ENCODE data around the gene SLC5A9. TPM values are rescaled to one million over a fixed set of nuclear protein-coding genes. Genes with fewer than 3 reads are reported as not detected.

Gene SLC5A9
- total RNA-seq, 1 experiment from 2014 or later, result not detected

DNA sequence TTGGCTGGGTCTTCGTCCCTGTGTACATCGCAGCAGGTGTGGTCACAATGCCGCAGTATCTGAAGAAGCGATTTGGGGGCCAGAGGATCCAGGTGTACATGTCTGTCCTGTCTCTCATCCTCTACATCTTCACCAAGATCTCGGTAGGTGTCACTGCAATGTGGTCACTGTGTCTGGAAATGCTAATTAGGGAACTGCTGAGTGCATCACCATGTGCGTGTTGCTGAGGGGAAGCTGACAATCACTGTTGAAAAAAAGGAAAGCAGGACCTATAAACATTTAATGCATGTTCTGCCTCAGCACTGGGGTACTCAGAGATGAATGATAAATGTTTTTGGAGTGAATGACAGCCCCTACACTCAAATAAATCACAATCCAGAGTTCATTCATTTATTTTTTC, 6.8 kb downstream of the SLC5A9 start:
- Histone ChIP-seq H3K4ac (ENCODE audit: low read depth, low read length) (no peak overlapping the region), H3K18ac (ENCODE audit: insufficient read length, low read depth, low read length) (no peak overlapping the region), H3T11ph (ENCODE audit: low read length) (no peak overlapping the region), H4K8ac (replicated peaks; ENCODE audit: insufficient read length, low read depth, low read length) (no peak overlapping the region), H3K79me1 (ENCODE audit: insufficient read depth, low read depth, low read length, poor library complexity, severe bottlenecking) (no peaks in the 10 kb centered on the region), H2AK5ac (ENCODE audit: insufficient read length, low read length) (no peak overlapping the region), H3K23me2 (ENCODE audit: insufficient read length, low read depth, low read length, poor library complexity, severe bottlenecking) (no peaks in the 10 kb centered on the region), H3K56ac (ENCODE audit: insufficient read length, low read depth, low read length) (no peak overlapping the region), H3K14ac (ENCODE audit: insufficient read depth, low read length) (no peak overlapping the region), H2BK5ac (ENCODE audit: insufficient read length, low read length) (no peak overlapping the region), H3K23ac (ENCODE audit: insufficient read length, low read depth, low read length) (no peak overlapping the region), H3K79me2 (ENCODE audit: insufficient read depth, low read length) (no peaks in the 10 kb centered on the region), H2BK15ac (ENCODE audit: low read depth, low read length) (no peak overlapping the region), H4K20me1 (ENCODE audit: control insufficient read depth, insufficient read depth, insufficient read length) (no peaks in the 10 kb centered on the region), H3K4me1 (ENCODE audit: insufficient read depth, low read length) (no peaks in the 10 kb centered on the region), H2BK12ac (ENCODE audit: insufficient read length, low read depth, low read length) (no peak overlapping the region), H2BK120ac (ENCODE audit: low read depth, low read length, poor library complexity, severe bottlenecking) (no peak overlapping the region), H3K27ac (ENCODE audit: insufficient read length, low read depth, low read length) (no peak overlapping the region), H3K9ac (ENCODE audit: extremely low read depth, insufficient read length, low read length) (no peak overlapping the region), H3K4me2 (ENCODE audit: insufficient read depth, insufficient read length, low read length) (no peak overlapping the region), H4K5ac (ENCODE audit: insufficient read length, low read depth, low read length) (no peak overlapping the region), H2BK20ac (ENCODE audit: low read depth, low read length, poor library complexity, severe bottlenecking) (no peak overlapping the region), H2AFZ (ENCODE audit: low read length) (no peak overlapping the region), H4K91ac (ENCODE audit: insufficient read length, low read depth, low read length) (no peak overlapping the region), H3K9me3 (ENCODE audit: control insufficient read depth, low read depth, low read length) (no peaks in the 10 kb centered on the region), H3K27me3 (ENCODE audit: insufficient read depth, low read length) (no peaks in the 10 kb centered on the region)
- no peak for DNase-seq
- WGBS (ENCODE audit: extremely low coverage, insufficient read length, low lambda C conversion rate), result no CpG with 5 or more reads among the region's 6 CpGs
- H3K36me3 Mint-ChIP-seq (ENCODE audit: insufficient read depth in 1 of 3, low read depth in 3 of 3), result no peaks in the 10 kb centered on the region
- H3K27ac Mint-ChIP-seq, result no peak overlapping the region
- peaks cover 1 to 4% of the 10 kb centered on the region in 2 experiments; a peak in 3 of 4 replicates for H3K4me1 Mint-ChIP-seq
- no peak overlapping the region for H3K4me3 Mint-ChIP-seq
- TF ChIP-seq, protein P1, sequence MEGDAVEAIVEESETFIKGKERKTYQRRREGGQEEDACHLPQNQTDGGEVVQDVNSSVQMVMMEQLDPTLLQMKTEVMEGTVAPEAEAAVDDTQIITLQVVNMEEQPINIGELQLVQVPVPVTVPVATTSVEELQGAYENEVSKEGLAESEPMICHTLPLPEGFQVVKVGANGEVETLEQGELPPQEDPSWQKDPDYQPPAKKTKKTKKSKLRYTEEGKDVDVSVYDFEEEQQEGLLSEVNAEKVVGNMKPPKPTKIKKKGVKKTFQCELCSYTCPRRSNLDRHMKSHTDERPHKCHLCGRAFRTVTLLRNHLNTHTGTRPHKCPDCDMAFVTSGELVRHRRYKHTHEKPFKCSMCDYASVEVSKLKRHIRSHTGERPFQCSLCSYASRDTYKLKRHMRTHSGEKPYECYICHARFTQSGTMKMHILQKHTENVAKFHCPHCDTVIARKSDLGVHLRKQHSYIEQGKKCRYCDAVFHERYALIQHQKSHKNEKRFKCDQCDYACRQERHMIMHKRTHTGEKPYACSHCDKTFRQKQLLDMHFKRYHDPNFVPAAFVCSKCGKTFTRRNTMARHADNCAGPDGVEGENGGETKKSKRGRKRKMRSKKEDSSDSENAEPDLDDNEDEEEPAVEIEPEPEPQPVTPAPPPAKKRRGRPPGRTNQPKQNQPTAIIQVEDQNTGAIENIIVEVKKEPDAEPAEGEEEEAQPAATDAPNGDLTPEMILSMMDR (conservative IDR thresholded peaks at IDR 0.05), result no peak
- H3K27me3 Mint-ChIP-seq (ENCODE audit: low read depth), result no peaks in the 10 kb centered on the region
- H3K9me3 Mint-ChIP-seq, result no peaks in the 10 kb centered on the region

Data from H9 (cell line).